Brain microvascular endothelial cell (primary cell): ENCODE data around the gene TNPO3.

Experiments used
- DNase-seq: peaks from one replicate; pipeline ENCODE4 v3.0.0-alpha.2; 2020
- H3K27ac ChIP-seq: fragments of 250-450 bp; sonication (Bioruptor Pico); 2 replicates; pipeline ENCODE4 v1.5.1; 2020; ENCODE audit warnings: mild to moderate bottlenecking, moderate library complexity
- H3K27me3 ChIP-seq: fragments of 250-450 bp; sonication (Bioruptor Pico); replicated peaks from 2 replicates; pipeline ENCODE4 v1.5.1; 2020; ENCODE audit warnings: mild to moderate bottlenecking
- H3K36me3 ChIP-seq: fragments of 250-450 bp; sonication (Bioruptor Pico); replicated peaks from 2 replicates; pipeline ENCODE4 v1.5.1; 2020; ENCODE audit warnings: mild to moderate bottlenecking
- H3K4me3 ChIP-seq: 2 replicates; pipeline ENCODE4 v1.5.1; 2011; ENCODE audit warnings: low read depth, mild to moderate bottlenecking, control low read depth, low read length, moderate library complexity
- CTCF ChIP-seq: IDR thresholded peaks from 2 replicates; pipeline ENCODE4 v1.5.1; 2011; ENCODE audit warnings: low read depth, mild to moderate bottlenecking, moderate library complexity, low read length, control low read depth, inconsistent platforms; ENCODE audit errors: missing control alignments
- in situ Hi-C: cut with HindIII; loops from 2 replicates; pipeline ENCODE4 v1.10.0; 2017; ENCODE audit warnings: low sequenced_read_pairs, low pct_ligation_motif_present

Gene TNPO3

GRCh38 chr7:129037585-129037984 is 17.3 kb downstream of the TNPO3 start:
- no peak for DNase-seq
- in situ Hi-C loops, result no loop called here
- Histone ChIP-seq H3K36me3 (peaks cover 13% of the 10 kb centered on the region), H3K27ac (no peak overlapping the region), H3K27me3 (no peaks in the 10 kb centered on the region), H3K4me3 (no peak overlapping the region)
- no peak for TF ChIP-seq CTCF

GRCh38 chr7:129032017-129032416 is 22.9 kb downstream of the TNPO3 start:
- H3K4me3 ChIP-seq, result no peak overlapping the region
- no peak overlapping the region for H3K27ac ChIP-seq
- H3K27me3 ChIP-seq, result no peaks in the 10 kb centered on the region
- in situ Hi-C loops, result no loop called here
- DNase-seq, result no peak
- no peak for TF ChIP-seq CTCF
- H3K36me3 ChIP-seq, result peaks cover 4% of the 10 kb centered on the region

GRCh38 chr7:129030440-129030839 is 24.5 kb downstream of the TNPO3 start:
- Histone ChIP-seq H3K27ac (no peak overlapping the region), H3K36me3 (peaks cover 4% of the 10 kb centered on the region), H3K4me3 (no peak overlapping the region), H3K27me3 (no peaks in the 10 kb centered on the region)
- no peak for TF ChIP-seq CTCF
- in situ Hi-C loops, result no loop called here
- DNase-seq, result no peak

GRCh38 chr7:129024125-129024524 is 30.8 kb downstream of the TNPO3 start:
- no peak for DNase-seq
- Histone ChIP-seq H3K36me3 (no peaks in the 10 kb centered on the region), H3K27me3 (no peaks in the 10 kb centered on the region), H3K4me3 (no peak overlapping the region), H3K27ac (no peak overlapping the region)
- in situ Hi-C loops, result no loop called here
- no peak for TF ChIP-seq CTCF

- DNase-seq, result no peak
- Histone ChIP-seq H3K27me3 (no peaks in the 10 kb centered on the region), H3K27ac (no peak overlapping the region), H3K36me3 (no peaks in the 10 kb centered on the region), H3K4me3 (no peak overlapping the region)
- in situ Hi-C loops, result no loop called here
- no peak for TF ChIP-seq CTCF
Observed at GRCh38 chr7:129021656-129022055, 33.3 kb downstream of the TNPO3 start.

- TF ChIP-seq CTCF, result no peak
- in situ Hi-C loops, result no loop called here
- no peaks in the 10 kb centered on the region for H3K27me3 ChIP-seq
- no peak overlapping the region for H3K27ac ChIP-seq
- peaks cover 14% of the 10 kb centered on the region for H3K36me3 ChIP-seq
- no peak for DNase-seq
- H3K4me3 ChIP-seq, result no peak overlapping the region
Observed at GRCh38 chr7:129017933-129018538, 36.9 kb downstream of the TNPO3 start.
